HL-60 (cell line): ENCODE results near the gene BRD3OS.

Experiments
- DNase-seq, 2 experiments: peaks; one replicate each; pipeline ENCODE4 v3.0.0-alpha.2; 2010 to 2020; ENCODE audit warnings: low read depth in 1 of 2, low spot score in 1 of 2
- H3K27ac ChIP-seq: fragments of 250-450 bp; sonication (Bioruptor Pico); replicated peaks from 2 replicates; pipeline ENCODE4 v1.5.1; 2020; ENCODE audit warnings: mild to moderate bottlenecking, moderate library complexity
- H3K27me3 ChIP-seq: fragments of 250-450 bp; sonication (Bioruptor Pico); 2 replicates; pipeline ENCODE4 v1.5.1; 2021; ENCODE audit warnings: mild to moderate bottlenecking, moderate library complexity; ENCODE audit not compliant: insufficient read depth, poor library complexity, severe bottlenecking
- H3K4me3 ChIP-seq: replicated peaks from 2 replicates; pipeline ENCODE4 v1.5.1; 2011; ENCODE audit warnings: mild to moderate bottlenecking, control low read depth, low read length; ENCODE audit not compliant: insufficient read depth
- CTCF ChIP-seq: IDR thresholded peaks from one replicate; pipeline ENCODE4 v1.5.1; 2011; ENCODE audit warnings: low read length, control low read depth, inconsistent platforms; ENCODE audit not compliant: insufficient read depth
- GABPA ChIP-seq: IDR thresholded peaks from 2 replicates; pipeline ENCODE4 v1.6.1; 2012; ENCODE audit warnings: low read depth
- POLR2AphosphoS5 ChIP-seq: IDR thresholded peaks from 2 replicates; pipeline ENCODE4 v1.6.1; 2012; ENCODE audit warnings: low read depth
- REST ChIP-seq: IDR thresholded peaks from 2 replicates; pipeline ENCODE4 v1.6.1; 2012; ENCODE audit warnings: low read depth; ENCODE audit not compliant: insufficient replicate concordance
- SPI1 ChIP-seq: IDR thresholded peaks from 2 replicates; pipeline ENCODE4 v1.6.1; 2012; ENCODE audit warnings: low read depth, mild to moderate bottlenecking, borderline replicate concordance

Gene BRD3OS

GRCh38 chr9:133991214-133991921, 33.9 kb upstream of the BRD3OS start:
- TF ChIP-seq CTCF = no peak
- no peak for TF ChIP-seq SPI1
- no peak for TF ChIP-seq POLR2AphosphoS5
- TF ChIP-seq GABPA = no peak
- no peak for TF ChIP-seq REST
- H3K4me3 ChIP-seq = peak overlapping the region; percentile 68
- H3K27me3 ChIP-seq = peaks cover 33% of the 10 kb centered on the region
- DNase-seq = peak in 1 of 2 experiments; percentile 16
- no peak overlapping the region for H3K27ac ChIP-seq

- peak in 1 of 2 experiments; percentile 58 for DNase-seq
- Histone ChIP-seq H3K27me3 (peaks cover 33% of the 10 kb centered on the region), H3K4me3 (peak within 1 kb of the TSS; percentile 68), H3K27ac (no peak within 1 kb of the TSS)
- no peak for TF ChIP-seq REST
- TF ChIP-seq POLR2AphosphoS5 = no peak
- no peak for TF ChIP-seq CTCF
- no peak for TF ChIP-seq SPI1
- no peak for TF ChIP-seq GABPA
These were observed 33.1 kb upstream of the BRD3OS start, which contains the start of gene VAV2 for GRCh38 chr9:133991964-133992779. VAV2 (minus strand) TSS chr9:133992324; CDS start chr9:133992278, 46 bp downstream.

GRCh38 chr9:133992780-133993634, 32.3 kb upstream of the BRD3OS start:
- H3K27ac ChIP-seq = no peak overlapping the region
- peak in 1 of 2 experiments; percentile 38 for DNase-seq
- peak overlapping the region; percentile 68 for H3K4me3 ChIP-seq
- TF ChIP-seq REST (no peak), SPI1 (no peak), CTCF (no peak), GABPA (no peak), POLR2AphosphoS5 (no peak)
- peaks cover 33% of the 10 kb centered on the region for H3K27me3 ChIP-seq
